GM21528 (cell line): ENCODE measurements around the gene ACOT6.
"Not testable (repeated sequence)": the region's sequence is repeated elsewhere in the genome, so short reads cannot be mapped to it uniquely, and the experiment has no call there.

Source experiments
- ATAC-seq: cut with Tn5 transposase; IDR thresholded peaks from one replicate; pipeline ENCODE4 v1.9.1; 2021; ENCODE audit warnings: mild to moderate bottlenecking, moderate library complexity; ENCODE audit not compliant: unreplicated experiment, low FRiP score

ACOT6 gene

GRCh38 chr14:73591690-73592449, 20.4 kb upstream of the ACOT6 start, which contains the start of gene ACOT4:
Gene ACOT4, plus strand, starts transcription at chr14:73591873. Its CDS starts 87 bp downstream, at chr14:73591960.
- peak; percentile 55 for ATAC-seq

DNA sequence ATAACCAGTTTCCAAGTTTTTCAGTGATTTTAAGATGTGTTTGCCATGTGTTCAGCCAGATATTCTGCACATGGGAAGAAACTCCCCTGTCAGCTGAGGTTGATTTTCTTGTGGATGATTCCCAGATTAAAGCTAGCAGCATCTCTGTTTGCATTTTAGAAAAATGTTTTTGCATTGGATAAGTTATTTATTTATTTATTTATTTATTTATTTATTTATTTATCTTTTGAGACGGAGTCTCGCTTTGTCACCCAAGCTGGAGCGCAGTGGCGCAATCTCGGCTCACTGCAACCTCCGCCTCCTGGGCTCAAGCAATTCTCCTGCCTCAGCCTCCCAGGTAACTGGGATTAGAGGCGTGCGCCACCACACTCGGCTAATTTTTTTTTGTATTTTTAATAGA, 17.8 kb upstream of the ACOT6 start:
- no peak for ATAC-seq

- no peak for ATAC-seq
Measured at GRCh38 chr14:73599499-73599898, 12.8 kb upstream of the ACOT6 start.

- ATAC-seq = no peak
Measured at GRCh38 chr14:73602994-73603393, 9.3 kb upstream of the ACOT6 start.

DNA sequence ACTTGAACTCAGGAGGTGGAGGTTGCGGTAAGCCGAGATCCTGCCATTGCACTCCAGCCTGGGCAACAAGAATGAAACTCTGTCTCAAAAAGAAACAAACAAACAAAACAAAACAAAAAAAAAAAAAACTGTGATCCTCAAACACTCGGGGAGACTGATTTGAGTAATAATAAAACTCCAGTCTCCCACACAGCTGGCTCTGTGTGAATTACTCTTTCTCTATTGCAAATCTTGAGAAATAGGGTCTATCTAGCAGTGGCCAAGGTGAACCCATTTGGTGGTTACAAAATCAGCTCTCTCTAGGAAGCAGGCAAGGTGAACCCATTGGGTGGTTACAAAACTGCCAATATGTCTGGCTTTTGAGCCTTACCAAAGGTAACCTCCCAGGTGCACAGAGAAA, 6.0 kb upstream of the ACOT6 start:
- ATAC-seq = no peak

DNA sequence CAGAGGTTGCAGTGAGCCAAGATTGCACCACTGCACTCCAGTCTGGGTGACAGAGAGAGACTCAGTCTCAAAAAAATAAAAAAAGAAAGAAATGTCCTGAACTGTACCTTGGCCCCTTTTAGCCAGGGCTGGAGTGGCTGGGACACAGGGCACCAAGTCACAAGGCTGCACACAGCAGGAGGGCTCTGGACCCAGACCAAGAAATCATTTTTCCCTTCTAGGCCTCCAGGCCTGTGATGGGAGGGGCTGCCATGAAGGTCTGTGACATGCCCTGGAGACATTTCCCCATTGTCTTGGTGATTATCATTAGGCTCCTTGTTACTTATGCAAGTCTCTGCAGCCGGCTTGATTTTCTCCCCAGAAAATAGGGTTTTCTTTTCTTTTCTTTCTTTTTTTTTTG, 5.1 kb upstream of the ACOT6 start:
- no peak for ATAC-seq

DNA sequence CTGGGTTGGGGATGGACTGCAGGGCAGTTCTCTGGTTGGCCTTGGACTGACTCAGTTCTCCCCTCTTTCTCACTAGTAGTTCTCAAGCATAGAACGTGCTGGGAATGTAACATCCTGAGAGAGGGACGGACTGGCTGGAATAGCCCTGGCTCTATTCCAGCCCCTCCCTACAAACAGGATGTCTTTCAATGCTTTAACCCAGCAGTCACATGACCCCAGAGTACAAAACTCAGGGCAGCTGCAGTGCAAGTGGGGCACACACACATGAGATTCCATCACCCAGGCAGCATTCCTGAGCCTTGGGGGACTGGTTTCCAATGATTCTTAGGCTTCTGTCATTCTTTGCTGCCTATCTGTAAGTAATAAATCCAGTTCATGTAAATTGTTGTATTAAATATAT, 1.6 kb upstream of the ACOT6 start:
- ATAC-seq = no peak

DNA sequence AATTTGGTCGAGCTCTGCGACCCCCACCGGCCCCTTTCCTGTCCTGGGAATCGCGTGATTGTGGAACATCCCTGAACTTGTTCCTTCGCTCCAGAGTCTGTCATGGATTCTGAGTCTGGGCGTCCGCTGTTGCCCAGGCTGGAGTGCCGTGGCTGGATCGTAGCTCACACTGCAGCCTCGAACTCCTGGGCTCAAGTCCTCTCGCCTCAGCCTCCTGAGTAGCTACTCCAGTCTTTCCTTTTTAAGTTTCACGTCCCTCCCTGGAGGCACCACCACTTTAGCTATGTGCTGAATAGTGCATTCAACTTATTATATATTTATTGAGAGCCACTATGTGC, 698 bp downstream of the ACOT6 start:
- no peak for ATAC-seq

DNA sequence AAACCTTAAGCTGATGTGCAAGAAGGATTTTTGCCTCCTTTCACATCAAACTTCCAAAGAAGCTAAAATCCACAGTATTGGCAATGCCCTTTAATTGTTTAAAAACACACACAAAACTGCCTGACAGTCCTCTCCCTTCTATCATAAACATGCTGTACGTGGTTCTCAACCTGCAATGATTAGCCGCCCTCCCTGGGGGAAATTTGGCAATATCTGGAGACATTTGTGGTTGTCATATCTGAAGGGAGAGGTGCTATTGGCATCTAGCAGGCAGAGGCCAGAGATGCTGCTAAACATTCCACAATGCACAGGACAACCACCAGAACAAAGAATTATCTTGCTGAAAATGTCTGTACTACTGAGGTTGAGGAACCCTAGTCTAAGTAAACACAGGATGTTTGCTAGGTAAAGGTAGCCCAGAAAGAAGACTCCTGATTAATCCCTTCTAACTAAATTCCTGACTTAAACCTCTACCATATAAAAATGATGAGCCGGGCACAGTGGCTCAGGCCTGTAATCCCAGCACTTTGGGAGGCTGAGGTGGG, 1.2 kb downstream of the ACOT6 start:
- no peak for ATAC-seq

DNA sequence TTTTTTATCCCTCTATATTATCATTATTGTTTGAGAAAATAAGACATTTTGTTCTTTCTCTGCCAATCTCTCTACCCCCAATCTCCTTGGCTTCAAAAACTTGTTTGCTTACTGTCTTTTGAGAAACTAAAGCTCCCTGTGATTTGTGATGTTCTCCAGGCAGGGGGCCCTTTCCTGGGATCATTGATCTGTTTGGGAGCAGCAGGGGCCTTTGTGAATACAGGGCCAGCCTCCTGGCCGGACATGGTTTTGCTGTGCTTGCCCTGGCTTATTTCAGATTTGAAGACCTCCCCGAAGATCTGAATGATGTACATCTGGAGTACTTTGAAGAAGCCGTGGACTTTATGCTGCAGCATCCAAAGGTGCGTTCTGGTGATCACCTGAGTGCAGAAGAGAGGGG, 4.5 kb downstream of the ACOT6 start:
- no peak for ATAC-seq

DNA sequence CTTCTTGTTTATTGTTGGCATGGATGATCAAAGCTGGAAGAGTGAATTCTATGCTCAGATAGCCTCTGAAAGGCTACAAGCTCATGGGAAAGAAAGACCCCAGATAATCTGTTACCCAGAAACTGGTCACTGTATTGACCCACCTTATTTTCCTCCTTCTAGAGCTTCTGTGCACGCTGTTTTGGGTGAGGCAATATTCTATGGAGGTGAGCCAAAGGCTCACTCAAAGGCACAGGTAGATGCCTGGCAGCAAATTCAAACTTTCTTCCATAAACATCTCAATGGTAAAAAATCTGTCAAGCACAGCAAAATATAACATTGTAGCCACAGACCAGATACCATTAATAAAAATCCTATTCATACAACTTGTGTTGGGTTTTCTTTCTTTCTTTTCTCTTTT, 7.2 kb downstream of the ACOT6 start:
- no peak for ATAC-seq

DNA sequence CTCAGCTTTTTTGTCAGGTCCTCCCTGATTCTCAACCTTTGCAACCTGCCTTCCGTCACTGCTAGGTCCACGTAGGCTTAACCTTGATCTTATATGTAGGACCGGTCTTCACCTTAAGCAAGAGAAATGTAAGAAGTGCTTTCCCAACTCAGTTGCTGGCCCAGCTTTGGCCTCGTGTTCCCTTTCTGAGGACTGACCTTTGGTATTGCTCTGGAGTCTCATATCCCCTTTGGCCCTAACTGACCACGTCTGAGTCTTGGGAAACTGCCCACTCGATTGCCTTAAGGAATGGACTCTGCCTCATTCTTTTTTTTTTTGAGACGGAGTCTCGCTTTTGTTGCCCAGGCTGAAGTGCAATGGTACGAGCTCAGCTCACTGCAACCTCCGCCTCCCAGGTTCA, 8.0 kb downstream of the ACOT6 start:
- ATAC-seq = no peak

GRCh38 chr14:73623504-73624054, 11.3 kb downstream of the ACOT6 start:
- ATAC-seq = no peak

DNA sequence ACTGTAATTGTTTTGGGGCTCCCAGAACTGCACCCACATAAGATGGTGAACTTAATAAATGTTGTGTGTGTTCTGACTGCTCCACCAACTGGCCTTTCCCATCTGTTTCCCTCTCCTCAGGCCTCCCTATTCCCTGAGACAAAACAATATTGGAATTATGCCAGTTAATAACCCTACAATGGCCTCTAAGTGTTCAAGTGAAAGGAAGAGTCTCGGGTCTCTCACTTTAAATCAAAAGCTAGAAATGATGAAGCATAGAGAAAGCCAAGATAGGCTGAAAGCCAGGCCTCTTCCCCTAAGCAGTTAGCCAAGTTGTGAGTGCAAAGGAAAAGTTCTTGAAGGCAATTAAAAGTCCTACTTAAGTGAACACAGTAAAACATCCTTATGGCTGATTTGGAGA, 13.4 kb downstream of the ACOT6 start:
- ATAC-seq = no peak

GRCh38 chr14:73627151-73627558, 14.8 kb downstream of the ACOT6 start:
- ATAC-seq = no peak

DNA sequence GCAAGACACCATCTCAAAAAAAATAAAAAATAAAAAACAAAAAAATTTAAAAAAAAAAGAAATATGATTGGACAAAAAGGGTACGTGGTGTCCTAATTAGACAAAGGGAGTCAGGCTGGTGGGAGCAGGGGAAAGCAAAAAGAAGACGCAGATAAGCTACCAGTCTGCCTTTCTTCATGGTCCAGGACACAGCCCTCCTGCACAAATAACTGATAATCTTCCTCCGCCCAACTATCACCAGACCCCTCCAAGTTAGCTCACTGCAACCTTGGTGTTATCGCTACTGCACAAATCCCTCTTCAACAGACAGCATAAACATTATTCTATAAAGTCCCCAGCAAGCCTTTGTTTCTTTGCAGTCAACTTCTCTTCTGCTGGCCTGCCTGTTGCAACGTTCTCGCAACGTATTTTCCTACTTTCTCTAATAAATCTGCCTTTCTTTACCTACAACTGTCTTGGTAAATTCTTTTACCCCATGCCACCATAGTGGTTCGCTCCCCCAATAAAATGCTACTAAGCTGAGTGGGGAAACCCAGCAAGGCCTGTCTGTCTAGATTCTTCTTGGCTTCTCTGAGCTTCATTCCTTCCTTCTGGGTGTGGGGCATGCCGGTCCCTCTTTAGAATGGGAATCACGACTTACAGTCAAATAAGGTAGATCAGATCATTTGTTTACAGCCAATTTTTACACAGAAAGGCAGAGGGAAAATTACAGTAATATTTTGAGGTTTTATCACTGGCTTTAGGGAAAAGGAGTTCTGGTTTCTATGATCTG, 17.9 kb downstream of the ACOT6 start:
- no peak for ATAC-seq

- ATAC-seq = no peak
Measured at GRCh38 chr14:73633116-73634010, 21.0 kb downstream of the ACOT6 start.

DNA sequence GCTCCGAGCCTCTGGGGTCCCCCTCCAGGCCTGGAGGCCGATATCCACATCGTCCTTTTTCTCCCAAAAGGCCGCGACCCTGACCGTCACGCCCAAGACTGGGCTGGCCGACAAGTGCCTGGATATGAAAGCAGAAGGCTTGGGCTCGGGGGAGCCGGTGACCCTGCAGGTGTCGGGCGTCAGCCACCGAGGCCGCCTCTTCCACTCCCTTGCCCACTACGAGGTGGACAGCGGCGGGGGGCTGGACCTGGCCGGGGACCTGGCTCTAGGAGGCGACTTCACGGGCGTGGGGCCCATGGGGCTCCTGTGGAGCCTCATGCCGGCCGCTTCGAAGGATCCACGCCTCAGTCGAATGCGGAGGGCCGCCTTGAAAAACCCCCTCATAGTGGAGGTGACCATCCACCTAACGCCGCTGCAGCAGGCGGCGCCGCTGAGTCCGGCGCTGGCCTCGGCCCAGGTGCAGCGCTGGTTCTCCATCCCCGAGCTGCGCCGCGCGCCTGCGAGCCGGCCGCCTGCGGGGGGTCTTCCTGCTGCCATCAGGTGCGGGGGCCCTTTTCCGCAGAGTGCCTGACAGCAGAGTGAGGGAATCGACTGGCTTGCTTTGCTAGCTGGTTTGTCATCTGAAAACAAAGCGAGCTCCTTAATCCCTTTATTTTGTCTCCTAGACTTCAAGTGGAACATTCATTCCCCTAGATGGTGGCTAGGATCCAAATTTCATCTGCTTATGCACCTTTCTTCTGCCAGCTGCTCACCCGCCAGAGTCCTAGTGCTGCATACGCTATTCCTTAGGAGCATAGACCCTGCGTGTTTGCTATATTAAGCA, 21.9 kb downstream of the ACOT6 start:
- no peak for ATAC-seq

DNA sequence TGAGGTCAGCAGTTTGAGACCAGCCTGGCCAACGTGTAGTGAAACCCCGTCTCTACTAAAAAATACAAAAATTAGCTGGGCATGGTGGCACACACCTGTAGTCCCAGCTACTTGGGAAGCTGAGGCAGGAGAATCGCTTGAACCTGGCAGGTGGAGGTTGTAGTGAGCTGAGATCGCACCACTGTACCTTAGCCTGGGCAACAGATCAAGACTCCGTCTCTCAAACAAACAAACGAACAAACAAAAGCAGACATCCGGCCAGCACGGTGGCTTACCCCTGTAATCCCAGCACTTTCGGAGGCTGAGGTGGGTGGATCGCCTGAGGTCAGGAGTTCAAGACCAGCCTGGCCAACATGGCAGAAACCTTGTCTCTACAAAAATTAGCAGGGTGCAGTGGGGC, 24.0 kb downstream of the ACOT6 start:
- ATAC-seq = not testable (repeated sequence)

DNA sequence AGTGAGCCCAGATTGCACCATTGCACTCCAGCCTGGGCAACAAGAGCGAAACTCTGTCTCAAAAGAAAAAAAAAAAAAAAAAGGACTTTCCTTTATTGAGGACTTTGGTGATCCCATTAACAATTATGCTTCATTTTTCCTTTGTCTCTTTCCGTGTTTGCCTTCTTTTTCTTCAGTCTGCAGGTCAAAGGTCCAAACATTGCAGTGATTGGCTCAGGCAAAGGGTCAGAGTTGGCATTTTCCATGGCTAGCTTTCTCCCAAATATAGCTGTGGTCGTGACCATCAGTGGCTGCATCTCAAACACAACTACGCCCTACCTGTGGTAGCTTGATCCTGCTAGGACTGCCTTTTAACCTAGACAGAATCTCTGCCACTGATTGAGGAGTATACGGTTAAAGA, 25.5 kb downstream of the ACOT6 start:
- ATAC-seq = no peak
